ENCODE data around the gene DNAH3. TPM values are rescaled to one million over a fixed set of nuclear protein-coding genes. Genes with fewer than 3 reads are reported as not detected.

The DNAH3 gene
- polyA plus RNA-seq, 2 of the 4 experiments (the other 2 are of a cell fraction), result 0.37 to 0.81 TPM

DNA sequence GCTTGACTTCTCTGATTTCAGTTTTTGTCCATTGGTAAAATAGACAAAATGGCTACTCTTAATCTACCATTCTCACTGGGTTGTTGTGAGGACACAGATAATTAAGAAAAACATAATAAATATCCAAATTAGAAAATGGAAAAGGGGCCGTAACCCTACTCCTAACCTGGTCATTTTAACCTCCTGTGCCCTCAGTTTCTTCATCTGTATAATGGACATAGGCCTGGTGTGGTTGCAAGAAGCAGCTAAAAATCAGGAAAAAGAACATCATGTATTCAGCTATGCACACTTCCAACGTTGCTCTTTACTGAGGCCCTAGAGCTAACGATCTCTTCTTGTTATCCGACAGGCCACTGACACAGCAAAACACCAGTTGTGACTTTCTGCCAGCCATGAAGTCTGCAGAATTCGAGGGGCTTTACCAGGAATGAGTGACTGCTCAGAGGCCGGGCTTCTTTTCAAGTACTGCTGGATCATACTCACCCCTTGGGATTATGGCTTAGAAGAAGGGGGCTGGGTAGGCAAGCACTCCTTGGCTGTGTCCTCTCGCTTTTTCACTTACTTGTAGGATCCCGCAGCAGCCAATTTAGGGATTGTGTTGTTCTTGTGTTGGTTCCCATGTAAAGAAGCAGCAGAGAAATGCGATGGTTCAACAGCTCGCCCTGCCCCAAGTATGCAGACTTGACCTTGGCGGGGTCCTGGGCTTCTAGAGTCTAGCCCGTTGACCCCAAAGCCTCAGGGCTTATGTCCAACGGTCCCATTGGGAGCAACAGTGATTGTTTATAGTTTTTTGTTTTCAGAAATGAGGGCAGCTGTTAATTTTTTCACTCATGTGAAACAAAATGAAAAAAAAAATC lies 28.7 kb upstream of the DNAH3 start:
- TF ChIP-seq, protein P1, sequence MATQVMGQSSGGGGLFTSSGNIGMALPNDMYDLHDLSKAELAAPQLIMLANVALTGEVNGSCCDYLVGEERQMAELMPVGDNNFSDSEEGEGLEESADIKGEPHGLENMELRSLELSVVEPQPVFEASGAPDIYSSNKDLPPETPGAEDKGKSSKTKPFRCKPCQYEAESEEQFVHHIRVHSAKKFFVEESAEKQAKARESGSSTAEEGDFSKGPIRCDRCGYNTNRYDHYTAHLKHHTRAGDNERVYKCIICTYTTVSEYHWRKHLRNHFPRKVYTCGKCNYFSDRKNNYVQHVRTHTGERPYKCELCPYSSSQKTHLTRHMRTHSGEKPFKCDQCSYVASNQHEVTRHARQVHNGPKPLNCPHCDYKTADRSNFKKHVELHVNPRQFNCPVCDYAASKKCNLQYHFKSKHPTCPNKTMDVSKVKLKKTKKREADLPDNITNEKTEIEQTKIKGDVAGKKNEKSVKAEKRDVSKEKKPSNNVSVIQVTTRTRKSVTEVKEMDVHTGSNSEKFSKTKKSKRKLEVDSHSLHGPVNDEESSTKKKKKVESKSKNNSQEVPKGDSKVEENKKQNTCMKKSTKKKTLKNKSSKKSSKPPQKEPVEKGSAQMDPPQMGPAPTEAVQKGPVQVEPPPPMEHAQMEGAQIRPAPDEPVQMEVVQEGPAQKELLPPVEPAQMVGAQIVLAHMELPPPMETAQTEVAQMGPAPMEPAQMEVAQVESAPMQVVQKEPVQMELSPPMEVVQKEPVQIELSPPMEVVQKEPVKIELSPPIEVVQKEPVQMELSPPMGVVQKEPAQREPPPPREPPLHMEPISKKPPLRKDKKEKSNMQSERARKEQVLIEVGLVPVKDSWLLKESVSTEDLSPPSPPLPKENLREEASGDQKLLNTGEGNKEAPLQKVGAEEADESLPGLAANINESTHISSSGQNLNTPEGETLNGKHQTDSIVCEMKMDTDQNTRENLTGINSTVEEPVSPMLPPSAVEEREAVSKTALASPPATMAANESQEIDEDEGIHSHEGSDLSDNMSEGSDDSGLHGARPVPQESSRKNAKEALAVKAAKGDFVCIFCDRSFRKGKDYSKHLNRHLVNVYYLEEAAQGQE (IDR thresholded peaks at IDR 0.05), result no peak
- no peak for TF ChIP-seq CBX8 (IDR thresholded peaks at IDR 0.05)
- no peak for TF ChIP-seq RCOR1 (IDR thresholded peaks at IDR 0.05; ENCODE audit: low read depth, low read length)
- no peak for TF ChIP-seq ESRRA (IDR thresholded peaks at IDR 0.05; ENCODE audit: borderline replicate concordance, low read length)
- no peak for TF ChIP-seq NFE2L2 (conservative IDR thresholded peaks at IDR 0.05; ENCODE audit: low read length)
- TF ChIP-seq, protein P2, sequence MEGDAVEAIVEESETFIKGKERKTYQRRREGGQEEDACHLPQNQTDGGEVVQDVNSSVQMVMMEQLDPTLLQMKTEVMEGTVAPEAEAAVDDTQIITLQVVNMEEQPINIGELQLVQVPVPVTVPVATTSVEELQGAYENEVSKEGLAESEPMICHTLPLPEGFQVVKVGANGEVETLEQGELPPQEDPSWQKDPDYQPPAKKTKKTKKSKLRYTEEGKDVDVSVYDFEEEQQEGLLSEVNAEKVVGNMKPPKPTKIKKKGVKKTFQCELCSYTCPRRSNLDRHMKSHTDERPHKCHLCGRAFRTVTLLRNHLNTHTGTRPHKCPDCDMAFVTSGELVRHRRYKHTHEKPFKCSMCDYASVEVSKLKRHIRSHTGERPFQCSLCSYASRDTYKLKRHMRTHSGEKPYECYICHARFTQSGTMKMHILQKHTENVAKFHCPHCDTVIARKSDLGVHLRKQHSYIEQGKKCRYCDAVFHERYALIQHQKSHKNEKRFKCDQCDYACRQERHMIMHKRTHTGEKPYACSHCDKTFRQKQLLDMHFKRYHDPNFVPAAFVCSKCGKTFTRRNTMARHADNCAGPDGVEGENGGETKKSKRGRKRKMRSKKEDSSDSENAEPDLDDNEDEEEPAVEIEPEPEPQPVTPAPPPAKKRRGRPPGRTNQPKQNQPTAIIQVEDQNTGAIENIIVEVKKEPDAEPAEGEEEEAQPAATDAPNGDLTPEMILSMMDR (IDR thresholded peaks at IDR 0.05), result no peak
- TF ChIP-seq POLR2AphosphoS2 (conservative IDR thresholded peaks at IDR 0.05; ENCODE audit: low read length), result no peak
- TF ChIP-seq, protein P3, sequence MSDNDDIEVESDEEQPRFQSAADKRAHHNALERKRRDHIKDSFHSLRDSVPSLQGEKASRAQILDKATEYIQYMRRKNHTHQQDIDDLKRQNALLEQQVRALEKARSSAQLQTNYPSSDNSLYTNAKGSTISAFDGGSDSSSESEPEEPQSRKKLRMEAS (IDR thresholded peaks at IDR 0.05), result no peak
- no peak for TF ChIP-seq ZNF302 (CRISPR knock-in tag; IDR thresholded peaks at IDR 0.05)
- TF ChIP-seq TP53 (CRISPR knock-in tag; IDR thresholded peaks at IDR 0.05), result no peak
- TF ChIP-seq, protein P4, sequence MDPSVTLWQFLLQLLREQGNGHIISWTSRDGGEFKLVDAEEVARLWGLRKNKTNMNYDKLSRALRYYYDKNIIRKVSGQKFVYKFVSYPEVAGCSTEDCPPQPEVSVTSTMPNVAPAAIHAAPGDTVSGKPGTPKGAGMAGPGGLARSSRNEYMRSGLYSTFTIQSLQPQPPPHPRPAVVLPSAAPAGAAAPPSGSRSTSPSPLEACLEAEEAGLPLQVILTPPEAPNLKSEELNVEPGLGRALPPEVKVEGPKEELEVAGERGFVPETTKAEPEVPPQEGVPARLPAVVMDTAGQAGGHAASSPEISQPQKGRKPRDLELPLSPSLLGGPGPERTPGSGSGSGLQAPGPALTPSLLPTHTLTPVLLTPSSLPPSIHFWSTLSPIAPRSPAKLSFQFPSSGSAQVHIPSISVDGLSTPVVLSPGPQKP (IDR thresholded peaks at IDR 0.05; ENCODE audit: low read depth, low read length), result no peak
- 81% methylated on average over 13 of the region's 13 CpGs for WGBS (ENCODE audit: missing lambda C conversion rate)
- Histone ChIP-seq H3K27ac (no peak overlapping the region), H3K9me3 (no peaks in the 10 kb centered on the region; the same call in 2 of the 3 replicates), H3K4me1 (no peaks in the 10 kb centered on the region), H3K4me2 (no peak overlapping the region), H3K4me3 (no peak overlapping the region)
- DNase-seq (ENCODE audit: low read depth in 1 of 2, low spot score in 1 of 2) (no peak), ATAC-seq (no peak), FAIRE-seq (no peak)
- ChIA-PET POLR2A (no interaction called here), CTCF (interaction anchor here (1.1 to 4.1 kb wide), 6 partner anchors 9 to 122 kb away, joined by 3 to 37 read pairs (median 7); no protein-coding TSS in a partner anchor)

DNA sequence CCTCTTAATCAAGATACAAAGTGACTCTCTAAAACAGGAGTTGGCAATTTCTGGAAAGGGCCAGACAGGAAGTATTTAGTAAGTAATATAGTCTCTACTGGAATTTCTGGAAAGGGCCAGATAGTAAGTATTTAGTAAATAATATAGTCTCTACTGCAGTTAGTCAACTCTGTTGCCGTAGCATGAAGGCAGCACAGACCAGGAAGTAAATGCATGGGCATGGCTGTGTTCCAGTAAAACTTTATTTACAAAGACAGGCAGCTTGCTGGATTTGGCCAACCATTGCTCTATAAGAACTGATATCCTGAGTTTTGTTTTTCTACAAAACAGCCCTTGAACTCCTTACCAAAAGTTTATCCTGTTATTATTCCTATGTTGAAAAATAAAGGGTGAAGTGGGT lies 24.8 kb upstream of the DNAH3 start:
- Histone ChIP-seq H3K4me2 (no peak overlapping the region), H3K4me1 (no peaks in the 10 kb centered on the region), H3K4me3 (no peak overlapping the region), H3K9me3 (no peaks in the 10 kb centered on the region), H3K27ac (no peak overlapping the region)
- 34% methylated on average over 1 of the region's 1 CpG for WGBS (ENCODE audit: missing lambda C conversion rate)
- no peak for DNase-seq (ENCODE audit: low read depth in 1 of 2, low spot score in 1 of 2)
- ChIA-PET CTCF (interaction anchor here (0.6 to 0.7 kb wide), 2 partner anchors 102 to 125 kb away, joined by 3 to 4 read pairs; partner anchors contain the start of gene CRYM), POLR2A (no interaction called here)
- FAIRE-seq, result no peak
- no peak for ATAC-seq
- TF ChIP-seq, protein P5, sequence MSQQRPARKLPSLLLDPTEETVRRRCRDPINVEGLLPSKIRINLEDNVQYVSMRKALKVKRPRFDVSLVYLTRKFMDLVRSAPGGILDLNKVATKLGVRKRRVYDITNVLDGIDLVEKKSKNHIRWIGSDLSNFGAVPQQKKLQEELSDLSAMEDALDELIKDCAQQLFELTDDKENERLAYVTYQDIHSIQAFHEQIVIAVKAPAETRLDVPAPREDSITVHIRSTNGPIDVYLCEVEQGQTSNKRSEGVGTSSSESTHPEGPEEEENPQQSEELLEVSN (IDR thresholded peaks at IDR 0.05; ENCODE audit: borderline replicate concordance, low read depth), result no peak
- TF ChIP-seq EHMT2 (IDR thresholded peaks at IDR 0.05; ENCODE audit: low read depth) (no peak), KDM5A (IDR thresholded peaks at IDR 0.05) (no peak), FOXS1 (CRISPR knock-in tag; IDR thresholded peaks at IDR 0.05) (no peak), KDM1A (IDR thresholded peaks at IDR 0.05; ENCODE audit: low read depth) (no peak), HOXA7 (CRISPR knock-in tag; IDR thresholded peaks at IDR 0.05) (no peak), FOSL2 (IDR thresholded peaks at IDR 0.05) (no peak), FOSL2 (CRISPR knock-in tag; IDR thresholded peaks at IDR 0.05) (no peak)
- TF ChIP-seq, protein P6, sequence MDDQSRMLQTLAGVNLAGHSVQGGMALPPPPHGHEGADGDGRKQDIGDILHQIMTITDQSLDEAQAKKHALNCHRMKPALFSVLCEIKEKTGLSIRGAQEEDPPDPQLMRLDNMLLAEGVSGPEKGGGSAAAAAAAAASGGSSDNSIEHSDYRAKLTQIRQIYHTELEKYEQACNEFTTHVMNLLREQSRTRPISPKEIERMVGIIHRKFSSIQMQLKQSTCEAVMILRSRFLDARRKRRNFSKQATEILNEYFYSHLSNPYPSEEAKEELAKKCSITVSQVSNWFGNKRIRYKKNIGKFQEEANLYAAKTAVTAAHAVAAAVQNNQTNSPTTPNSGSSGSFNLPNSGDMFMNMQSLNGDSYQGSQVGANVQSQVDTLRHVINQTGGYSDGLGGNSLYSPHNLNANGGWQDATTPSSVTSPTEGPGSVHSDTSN (IDR thresholded peaks at IDR 0.05), result no peak
- TF ChIP-seq, protein P7, sequence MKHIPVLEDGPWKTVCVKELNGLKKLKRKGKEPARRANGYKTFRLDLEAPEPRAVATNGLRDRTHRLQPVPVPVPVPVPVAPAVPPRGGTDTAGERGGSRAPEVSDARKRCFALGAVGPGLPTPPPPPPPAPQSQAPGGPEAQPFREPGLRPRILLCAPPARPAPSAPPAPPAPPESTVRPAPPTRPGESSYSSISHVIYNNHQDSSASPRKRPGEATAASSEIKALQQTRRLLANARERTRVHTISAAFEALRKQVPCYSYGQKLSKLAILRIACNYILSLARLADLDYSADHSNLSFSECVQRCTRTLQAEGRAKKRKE (CRISPR knock-in tag; IDR thresholded peaks at IDR 0.05; ENCODE audit: low read depth), result no peak
- TF ChIP-seq, protein P8, sequence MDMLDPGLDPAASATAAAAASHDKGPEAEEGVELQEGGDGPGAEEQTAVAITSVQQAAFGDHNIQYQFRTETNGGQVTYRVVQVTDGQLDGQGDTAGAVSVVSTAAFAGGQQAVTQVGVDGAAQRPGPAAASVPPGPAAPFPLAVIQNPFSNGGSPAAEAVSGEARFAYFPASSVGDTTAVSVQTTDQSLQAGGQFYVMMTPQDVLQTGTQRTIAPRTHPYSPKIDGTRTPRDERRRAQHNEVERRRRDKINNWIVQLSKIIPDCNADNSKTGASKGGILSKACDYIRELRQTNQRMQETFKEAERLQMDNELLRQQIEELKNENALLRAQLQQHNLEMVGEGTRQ (IDR thresholded peaks at IDR 0.05), result no peak
- TF ChIP-seq, protein P9, sequence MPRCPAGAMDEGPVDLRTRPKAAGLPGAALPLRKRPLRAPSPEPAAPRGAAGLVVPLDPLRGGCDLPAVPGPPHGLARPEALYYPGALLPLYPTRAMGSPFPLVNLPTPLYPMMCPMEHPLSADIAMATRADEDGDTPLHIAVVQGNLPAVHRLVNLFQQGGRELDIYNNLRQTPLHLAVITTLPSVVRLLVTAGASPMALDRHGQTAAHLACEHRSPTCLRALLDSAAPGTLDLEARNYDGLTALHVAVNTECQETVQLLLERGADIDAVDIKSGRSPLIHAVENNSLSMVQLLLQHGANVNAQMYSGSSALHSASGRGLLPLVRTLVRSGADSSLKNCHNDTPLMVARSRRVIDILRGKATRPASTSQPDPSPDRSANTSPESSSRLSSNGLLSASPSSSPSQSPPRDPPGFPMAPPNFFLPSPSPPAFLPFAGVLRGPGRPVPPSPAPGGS (IDR thresholded peaks at IDR 0.05), result no peak
